Muscle layer of duodenum (tissue), 2 donors: ENCODE data around the gene FAM180B.

Source experiments
- H3K27ac ChIP-seq: one replicate; pipeline ENCODE4 v1.7.0; 2013; ENCODE audit warnings: mild to moderate bottlenecking, low read length
- H3K27me3 ChIP-seq: one replicate; pipeline ENCODE4 v1.7.0; 2013; ENCODE audit warnings: low read depth, mild to moderate bottlenecking, control low read depth, low read length
- H3K36me3 ChIP-seq, 2 donors: one replicate each; pipeline ENCODE4 v1.7.0; 2013; ENCODE audit warnings: low read length in 2 of 2, control low read depth in 1 of 2, mild to moderate bottlenecking in 1 of 2; ENCODE audit not compliant: insufficient read depth in 2 of 2, control insufficient read depth in 1 of 2
- H3K4me1 ChIP-seq, 2 donors: one replicate each; pipeline ENCODE4 v1.7.0; 2013; ENCODE audit warnings: low read length in 2 of 2, mild to moderate bottlenecking in 2 of 2, control low read depth in 1 of 2, moderate library complexity in 1 of 2; ENCODE audit not compliant: insufficient read depth in 2 of 2, control insufficient read depth in 1 of 2
- H3K4me3 ChIP-seq, 2 donors: one replicate each; pipeline ENCODE4 v1.7.0; 2013; ENCODE audit warnings: low read length in 2 of 2, low read depth in 1 of 2, mild to moderate bottlenecking in 1 of 2
- H3K9me3 ChIP-seq, 2 donors: one replicate each; pipeline ENCODE4 v1.7.0; 2013; ENCODE audit warnings: low read length in 2 of 2, control low read depth in 1 of 2, mild to moderate bottlenecking in 1 of 2; ENCODE audit not compliant: control insufficient read depth in 1 of 2
- donor health status: healthy.

FAM180B gene

GRCh38 chr11:47589118-47589517 is 2.6 kb downstream of the FAM180B start:
- H3K4me1 ChIP-seq: peaks cover 0 to 25% of the 10 kb centered on the region in 2 donors

GRCh38 chr11:47589584-47589976 is 3.1 kb downstream of the FAM180B start:
- Histone ChIP-seq H3K27me3 (peaks cover 20% of the 10 kb centered on the region), H3K4me1 (peaks cover 0 to 28% of the 10 kb centered on the region in 2 donors), H3K36me3 (peaks cover 0 to 7% of the 10 kb centered on the region in 2 donors), H3K27ac (no peak overlapping the region), H3K4me3 (peak overlapping the region; percentile 16 to 62), H3K9me3 (no peaks in the 10 kb centered on the region)

More at GRCh38 chr11:47589118-47589517, 2.6 kb downstream of the FAM180B start:
- Histone ChIP-seq H3K27me3 (peaks cover 16% of the 10 kb centered on the region), H3K9me3 (no peaks in the 10 kb centered on the region), H3K4me3 (peak overlapping the region in 1 of 2 donors; percentile 62), H3K36me3 (peaks cover 4 to 12% of the 10 kb centered on the region in 2 donors), H3K27ac (no peak overlapping the region)

GRCh38 chr11:47589977-47590861 is 3.7 kb downstream of the FAM180B start:
- Histone ChIP-seq H3K36me3 (peaks cover 0 to 2% of the 10 kb centered on the region in 2 donors), H3K4me3 (peak overlapping the region; percentile 16 to 62), H3K27ac (no peak overlapping the region), H3K9me3 (no peaks in the 10 kb centered on the region), H3K4me1 (peaks cover 0 to 28% of the 10 kb centered on the region in 2 donors), H3K27me3 (peaks cover 26% of the 10 kb centered on the region)

GRCh38 chr11:47591764-47592163 is 5.3 kb downstream of the FAM180B start:
- no peaks in the 10 kb centered on the region for H3K36me3 ChIP-seq
- peaks cover 0 to 23% of the 10 kb centered on the region in 2 donors for H3K4me1 ChIP-seq
- H3K4me3 ChIP-seq: no peak overlapping the region
- peaks cover 27% of the 10 kb centered on the region for H3K27me3 ChIP-seq
- no peaks in the 10 kb centered on the region for H3K9me3 ChIP-seq
- no peak overlapping the region for H3K27ac ChIP-seq

- no peaks in the 10 kb centered on the region for H3K36me3 ChIP-seq
- peaks cover 0 to 23% of the 10 kb centered on the region in 2 donors for H3K4me1 ChIP-seq
- H3K4me3 ChIP-seq: no peak overlapping the region
- no peak overlapping the region for H3K27ac ChIP-seq
- peaks cover 27% of the 10 kb centered on the region for H3K27me3 ChIP-seq
- H3K9me3 ChIP-seq: no peaks in the 10 kb centered on the region
These were observed 5.8 kb downstream of the FAM180B start for GRCh38 chr11:47592251-47592650.

GRCh38 chr11:47592970-47593369 is 6.5 kb downstream of the FAM180B start:
- Histone ChIP-seq H3K36me3 (no peaks in the 10 kb centered on the region), H3K4me1 (peaks cover 0 to 23% of the 10 kb centered on the region in 2 donors), H3K4me3 (no peak overlapping the region), H3K27me3 (peaks cover 27% of the 10 kb centered on the region), H3K9me3 (no peaks in the 10 kb centered on the region), H3K27ac (no peak overlapping the region)

- Histone ChIP-seq H3K4me3 (peak overlapping the region in 1 of 2 donors; percentile 54), H3K27ac (no peak overlapping the region), H3K27me3 (peaks cover 27% of the 10 kb centered on the region), H3K4me1 (peaks cover 0 to 20% of the 10 kb centered on the region in 2 donors), H3K9me3 (no peaks in the 10 kb centered on the region), H3K36me3 (no peaks in the 10 kb centered on the region)
These were observed 7.0 kb downstream of the FAM180B start for GRCh38 chr11:47593492-47593933.

- peaks cover 0 to 13% of the 10 kb centered on the region in 2 donors for H3K4me1 ChIP-seq
These were observed 7.7 kb downstream of the FAM180B start, which contains the start of gene C1QTNF4 for GRCh38 chr11:47593934-47594855. TSS of gene C1QTNF4 (minus strand) at chr11:47594411. CDS start at chr11:47590810, 3,601 bp downstream.

GRCh38 chr11:47595029-47595428 is 8.6 kb downstream of the FAM180B start:
- Histone ChIP-seq H3K4me1 (peaks cover 0 to 11% of the 10 kb centered on the region in 2 donors), H3K27ac (no peak overlapping the region), H3K27me3 (peaks cover 27% of the 10 kb centered on the region), H3K4me3 (no peak overlapping the region), H3K9me3 (no peaks in the 10 kb centered on the region), H3K36me3 (no peaks in the 10 kb centered on the region)

More at GRCh38 chr11:47593934-47594855, 7.7 kb downstream of the FAM180B start, which contains the start of gene C1QTNF4:
- H3K4me3 ChIP-seq: peak within 1 kb of the TSS in 1 of 2 donors; percentile 54
- no peaks in the 10 kb centered on the region for H3K9me3 ChIP-seq
- no peak within 1 kb of the TSS for H3K27ac ChIP-seq
- H3K27me3 ChIP-seq: peaks cover 27% of the 10 kb centered on the region
- H3K36me3 ChIP-seq: no peaks in the 10 kb centered on the region

- Histone ChIP-seq H3K4me3 (no peak overlapping the region), H3K27ac (no peak overlapping the region), H3K9me3 (no peaks in the 10 kb centered on the region), H3K27me3 (peaks cover 27% of the 10 kb centered on the region), H3K36me3 (no peaks in the 10 kb centered on the region), H3K4me1 (peaks cover 0 to 11% of the 10 kb centered on the region in 2 donors)
These were observed 9.5 kb downstream of the FAM180B start for GRCh38 chr11:47595967-47596366.

- H3K4me3 ChIP-seq: no peak overlapping the region
- peaks cover 4% of the 10 kb centered on the region for H3K27me3 ChIP-seq
- H3K27ac ChIP-seq: no peak overlapping the region
These were observed 13.4 kb downstream of the FAM180B start for GRCh38 chr11:47599902-47600301.

More at GRCh38 chr11:47599902-47600301, 13.4 kb downstream of the FAM180B start:
- no peaks in the 10 kb centered on the region for H3K36me3 ChIP-seq
- H3K9me3 ChIP-seq: no peaks in the 10 kb centered on the region
- no peaks in the 10 kb centered on the region for H3K4me1 ChIP-seq
